ENCODE data around the gene ATG10. TPM values are rescaled to one million over a fixed set of nuclear protein-coding genes. Genes with fewer than 3 reads are reported as not detected.
"Not testable (repeated sequence)": the region's sequence is repeated elsewhere in the genome, so short reads cannot be mapped to it uniquely, and the experiment has no call there.

Gene ATG10
- total and polyA plus RNA-seq, 4 donors = 6.8 to 11.8 (median 9.3) TPM

DNA sequence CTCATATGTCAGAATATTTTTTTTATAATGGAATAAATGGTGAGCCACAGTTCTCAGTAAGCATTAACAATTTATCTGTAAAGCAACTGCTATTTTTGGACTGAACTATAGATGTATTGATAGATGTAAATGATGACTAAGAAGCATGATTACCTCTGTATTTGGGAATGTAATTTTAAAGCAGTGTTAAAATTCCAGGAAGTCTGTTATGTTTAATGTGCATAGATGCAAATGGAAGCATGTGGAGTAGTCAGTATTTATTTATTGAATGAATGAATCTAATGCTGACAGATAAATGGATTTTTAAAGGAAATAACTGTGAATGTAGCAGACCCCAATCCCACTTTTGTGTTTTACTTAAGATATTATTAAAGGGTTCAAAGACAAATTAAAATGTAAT, 95.0 kb downstream of the ATG10 start:
- DNase-seq (ENCODE audit: low read depth in 4 of 6, low spot score in 6 of 6) = no peak
- H3K27ac ChIP-seq (ENCODE audit: low read depth, low read length) = no peak overlapping the region
- H3K9me3 ChIP-seq (ENCODE audit: control insufficient read depth, insufficient read depth, low read length) = no peaks in the 10 kb centered on the region
- H3K27me3 ChIP-seq (ENCODE audit: control insufficient read depth, insufficient read depth, low read length) = no peaks in the 10 kb centered on the region
- H3K36me3 ChIP-seq (ENCODE audit: control insufficient read depth, insufficient read depth, low read length) = no peaks in the 10 kb centered on the region
- no peaks in the 10 kb centered on the region for H3K4me1 ChIP-seq (ENCODE audit: control insufficient read depth, insufficient read depth, low read length)
- H3K4me3 ChIP-seq (ENCODE audit: low read depth, low read length) = no peak overlapping the region

DNA sequence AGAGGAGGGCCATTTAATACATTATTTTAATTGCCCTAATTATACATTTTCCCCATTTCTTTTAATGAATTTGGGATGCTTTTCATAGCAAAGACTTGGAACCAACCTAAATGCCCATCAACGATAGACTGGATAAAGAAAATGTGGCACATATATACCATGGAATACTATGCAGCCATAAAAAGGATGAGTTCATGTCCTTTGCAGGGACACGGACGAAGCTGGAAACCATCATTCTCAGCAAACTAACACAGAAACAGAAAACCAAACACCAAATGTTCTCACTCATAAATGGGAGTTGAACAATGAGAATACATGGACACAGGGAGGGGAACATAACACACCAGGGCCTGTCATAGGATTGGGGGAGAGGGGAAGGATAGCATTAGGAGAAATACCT, 96.2 kb downstream of the ATG10 start:
- not testable (repeated sequence) for H3K27ac ChIP-seq (ENCODE audit: low read depth, low read length); H3K36me3 ChIP-seq (ENCODE audit: control insufficient read depth, insufficient read depth, low read length); DNase-seq (ENCODE audit: low read depth in 4 of 6, low spot score in 6 of 6); H3K9me3 ChIP-seq (ENCODE audit: control insufficient read depth, insufficient read depth, low read length); H3K27me3 ChIP-seq (ENCODE audit: control insufficient read depth, insufficient read depth, low read length); H3K4me3 ChIP-seq (ENCODE audit: low read depth, low read length); H3K4me1 ChIP-seq (ENCODE audit: control insufficient read depth, insufficient read depth, low read length)
- WGBS (ENCODE audit: insufficient coverage) = no CpG with 5 or more reads among the region's 3 CpGs

DNA sequence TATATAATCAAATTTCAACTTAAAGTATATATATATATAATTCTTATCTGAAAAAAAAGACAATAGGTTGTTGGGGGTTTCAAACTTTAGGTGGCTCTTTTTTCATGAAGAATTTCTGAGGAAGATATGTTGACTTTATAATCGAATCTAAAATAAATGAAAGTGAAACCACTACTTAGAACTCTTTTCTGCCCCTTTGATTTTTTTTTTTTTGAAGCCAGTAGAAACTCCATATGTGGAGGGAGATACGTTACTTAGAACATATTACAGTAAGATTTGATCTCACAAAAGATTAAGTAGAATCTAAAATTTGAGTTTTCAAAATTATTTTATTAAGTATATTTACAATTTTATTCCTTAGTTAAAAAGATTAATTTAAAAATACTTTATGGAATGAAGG, 96.9 kb downstream of the ATG10 start:
- DNase-seq (ENCODE audit: low read depth in 4 of 6, low spot score in 6 of 6) = no peak
- no peaks in the 10 kb centered on the region for H3K9me3 ChIP-seq (ENCODE audit: control insufficient read depth, insufficient read depth, low read length)
- WGBS (ENCODE audit: insufficient coverage) = no CpG with 5 or more reads among the region's 2 CpGs
- H3K27ac ChIP-seq (ENCODE audit: low read depth, low read length) = no peak overlapping the region
- H3K27me3 ChIP-seq (ENCODE audit: control insufficient read depth, insufficient read depth, low read length) = no peaks in the 10 kb centered on the region
- no peaks in the 10 kb centered on the region for H3K4me1 ChIP-seq (ENCODE audit: control insufficient read depth, insufficient read depth, low read length)
- H3K36me3 ChIP-seq (ENCODE audit: control insufficient read depth, insufficient read depth, low read length) = no peaks in the 10 kb centered on the region
- H3K4me3 ChIP-seq (ENCODE audit: low read depth, low read length) = no peak overlapping the region

GRCh38 chr5:82072138-82072537, 100.3 kb downstream of the ATG10 start:
- H3K27me3 ChIP-seq (ENCODE audit: control insufficient read depth, insufficient read depth, low read length) = no peaks in the 10 kb centered on the region
- WGBS (ENCODE audit: insufficient coverage) = 80% methylated on average over 1 of the region's 2 CpGs
- H3K36me3 ChIP-seq (ENCODE audit: control insufficient read depth, insufficient read depth, low read length) = no peaks in the 10 kb centered on the region
- no peak overlapping the region for H3K4me3 ChIP-seq (ENCODE audit: low read depth, low read length)
- H3K27ac ChIP-seq (ENCODE audit: low read depth, low read length) = no peak overlapping the region
- DNase-seq (ENCODE audit: low read depth in 4 of 6, low spot score in 6 of 6) = no peak
- H3K9me3 ChIP-seq (ENCODE audit: control insufficient read depth, insufficient read depth, low read length) = no peaks in the 10 kb centered on the region
- no peaks in the 10 kb centered on the region for H3K4me1 ChIP-seq (ENCODE audit: control insufficient read depth, insufficient read depth, low read length)

- Histone ChIP-seq H3K27ac (ENCODE audit: low read depth, low read length) (no peak overlapping the region), H3K36me3 (ENCODE audit: control insufficient read depth, insufficient read depth, low read length) (no peaks in the 10 kb centered on the region), H3K4me3 (ENCODE audit: low read depth, low read length) (no peak overlapping the region), H3K4me1 (ENCODE audit: control insufficient read depth, insufficient read depth, low read length) (no peaks in the 10 kb centered on the region), H3K9me3 (ENCODE audit: control insufficient read depth, insufficient read depth, low read length) (no peaks in the 10 kb centered on the region), H3K27me3 (ENCODE audit: control insufficient read depth, insufficient read depth, low read length) (no peaks in the 10 kb centered on the region)
- WGBS (ENCODE audit: insufficient coverage) = 100% methylated on average over 1 of the region's 1 CpG
- no peak for DNase-seq (ENCODE audit: low read depth in 4 of 6, low spot score in 6 of 6)
Measured at GRCh38 chr5:82073179-82073578, 101.4 kb downstream of the ATG10 start.

GRCh38 chr5:82074950-82075349, 103.1 kb downstream of the ATG10 start:
- Histone ChIP-seq H3K4me1 (ENCODE audit: control insufficient read depth, insufficient read depth, low read length) (no peaks in the 10 kb centered on the region), H3K36me3 (ENCODE audit: control insufficient read depth, insufficient read depth, low read length) (no peaks in the 10 kb centered on the region), H3K4me3 (ENCODE audit: low read depth, low read length) (no peak overlapping the region), H3K27ac (ENCODE audit: low read depth, low read length) (peak overlapping the region; percentile 64), H3K9me3 (ENCODE audit: control insufficient read depth, insufficient read depth, low read length) (no peaks in the 10 kb centered on the region), H3K27me3 (ENCODE audit: control insufficient read depth, insufficient read depth, low read length) (no peaks in the 10 kb centered on the region)
- 18% methylated on average over 2 of the region's 2 CpGs for WGBS (ENCODE audit: insufficient coverage)
- DNase-seq (ENCODE audit: low read depth in 4 of 6, low spot score in 6 of 6) = peak; percentile 11 to 90 (median 18)

- 100% methylated on average over 2 of the region's 5 CpGs for WGBS (ENCODE audit: insufficient coverage)
- no peaks in the 10 kb centered on the region for H3K36me3 ChIP-seq (ENCODE audit: control insufficient read depth, insufficient read depth, low read length)
- no peaks in the 10 kb centered on the region for H3K27me3 ChIP-seq (ENCODE audit: control insufficient read depth, insufficient read depth, low read length)
- H3K27ac ChIP-seq (ENCODE audit: low read depth, low read length) = no peak overlapping the region
- no peaks in the 10 kb centered on the region for H3K9me3 ChIP-seq (ENCODE audit: control insufficient read depth, insufficient read depth, low read length)
- H3K4me3 ChIP-seq (ENCODE audit: low read depth, low read length) = no peak overlapping the region
- DNase-seq (ENCODE audit: low read depth in 4 of 6, low spot score in 6 of 6) = peak in 1 of 6 donors; percentile 26
- H3K4me1 ChIP-seq (ENCODE audit: control insufficient read depth, insufficient read depth, low read length) = no peaks in the 10 kb centered on the region
Measured at GRCh38 chr5:82077496-82077895, 105.7 kb downstream of the ATG10 start.

DNA sequence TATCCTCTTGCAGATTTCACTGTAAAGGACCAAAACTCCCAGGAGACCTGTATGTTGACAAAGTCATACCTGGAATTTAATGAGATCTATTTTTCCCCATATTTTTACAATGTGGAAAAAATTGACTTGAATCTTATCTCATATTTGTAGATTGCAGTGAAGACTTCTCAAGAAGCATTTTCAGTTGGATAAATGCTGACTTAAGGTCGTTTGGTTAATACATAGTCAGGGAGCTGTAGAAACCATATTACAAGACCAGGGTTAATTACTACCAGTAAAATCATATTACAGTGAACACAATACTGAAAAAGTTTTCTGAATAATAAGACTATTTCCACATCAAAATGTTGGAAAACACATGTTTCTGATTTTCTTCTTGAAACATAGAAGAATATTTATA, 119.8 kb downstream of the ATG10 start:
- Histone ChIP-seq H3K36me3 (ENCODE audit: control insufficient read depth, insufficient read depth, low read length) (no peaks in the 10 kb centered on the region), H3K4me1 (ENCODE audit: control insufficient read depth, insufficient read depth, low read length) (no peaks in the 10 kb centered on the region), H3K4me3 (ENCODE audit: low read depth, low read length) (no peak overlapping the region), H3K27ac (ENCODE audit: low read depth, low read length) (no peak overlapping the region), H3K27me3 (ENCODE audit: control insufficient read depth, insufficient read depth, low read length) (no peaks in the 10 kb centered on the region), H3K9me3 (ENCODE audit: control insufficient read depth, insufficient read depth, low read length) (peaks cover 10% of the 10 kb centered on the region)
- DNase-seq (ENCODE audit: low read depth in 4 of 6, low spot score in 6 of 6) = no peak
- no CpG with 5 or more reads among the region's 1 CpG for WGBS (ENCODE audit: insufficient coverage)

- no peak overlapping the region for H3K4me3 ChIP-seq (ENCODE audit: low read depth, low read length)
- peaks cover 6% of the 10 kb centered on the region for H3K9me3 ChIP-seq (ENCODE audit: control insufficient read depth, insufficient read depth, low read length)
- no peak overlapping the region for H3K27ac ChIP-seq (ENCODE audit: low read depth, low read length)
- DNase-seq (ENCODE audit: low read depth in 4 of 6, low spot score in 6 of 6) = no peak
- no peaks in the 10 kb centered on the region for H3K4me1 ChIP-seq (ENCODE audit: control insufficient read depth, insufficient read depth, low read length)
- WGBS (ENCODE audit: insufficient coverage) = no CpG with 5 or more reads among the region's 2 CpGs
- no peaks in the 10 kb centered on the region for H3K36me3 ChIP-seq (ENCODE audit: control insufficient read depth, insufficient read depth, low read length)
- no peaks in the 10 kb centered on the region for H3K27me3 ChIP-seq (ENCODE audit: control insufficient read depth, insufficient read depth, low read length)
Measured at GRCh38 chr5:82095536-82095935, 123.7 kb downstream of the ATG10 start.

DNA sequence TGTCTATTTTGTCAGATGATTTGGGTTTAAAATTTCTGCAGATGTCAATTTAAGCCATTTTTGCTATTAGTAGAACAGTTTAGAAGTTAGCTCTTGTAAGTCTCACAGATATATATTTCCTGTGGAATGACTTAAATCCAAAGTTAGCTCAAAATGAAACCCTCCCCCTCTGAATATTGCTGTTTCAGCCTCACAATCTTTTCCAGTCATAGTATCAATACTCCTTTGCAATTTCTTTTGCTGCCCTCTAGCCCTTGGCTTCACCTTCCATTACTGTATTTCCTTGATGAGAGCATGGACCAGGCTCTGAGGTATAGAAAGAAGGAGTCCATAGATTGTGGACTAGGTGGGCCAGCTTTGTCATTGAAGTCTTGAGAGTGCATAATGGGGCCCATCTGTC, 124.4 kb downstream of the ATG10 start:
- H3K27ac ChIP-seq (ENCODE audit: low read depth, low read length) = no peak overlapping the region
- no peaks in the 10 kb centered on the region for H3K27me3 ChIP-seq (ENCODE audit: control insufficient read depth, insufficient read depth, low read length)
- H3K4me3 ChIP-seq (ENCODE audit: low read depth, low read length) = no peak overlapping the region
- DNase-seq (ENCODE audit: low read depth in 4 of 6, low spot score in 6 of 6) = no peak
- no peaks in the 10 kb centered on the region for H3K36me3 ChIP-seq (ENCODE audit: control insufficient read depth, insufficient read depth, low read length)
- H3K9me3 ChIP-seq (ENCODE audit: control insufficient read depth, insufficient read depth, low read length) = peaks cover 6% of the 10 kb centered on the region
- H3K4me1 ChIP-seq (ENCODE audit: control insufficient read depth, insufficient read depth, low read length) = no peaks in the 10 kb centered on the region

Measured in spinal cord (tissue), 10 donors.